GM19455 (cell line): ENCODE results near the gene RPUSD4.
"Not testable (repeated sequence)": the region's sequence is repeated elsewhere in the genome, so short reads cannot be mapped to it uniquely, and the experiment has no call there.

Experiments
- ATAC-seq: cut with Tn5 transposase; IDR thresholded peaks from one replicate; pipeline ENCODE4 v1.9.1; 2021; ENCODE audit not compliant: unreplicated experiment

The RPUSD4 gene

GRCh38 chr11:126211236-126212088, at the start of gene RPUSD4, which contains the start of gene FAM118B:
Gene RPUSD4 (minus strand): TSS chr11:126211650. CDS start chr11:126211638, 12 bp downstream.
Gene FAM118B (plus strand): TSS chr11:126211782. CDS start chr11:126235002, 23,220 bp downstream.
- ATAC-seq: peak; percentile 96

- ATAC-seq: no peak
Observed at GRCh38 chr11:126257764-126258163, 46.3 kb upstream of the RPUSD4 start.

GRCh38 chr11:126257144-126257543, 45.7 kb upstream of the RPUSD4 start:
- ATAC-seq: no peak

DNA sequence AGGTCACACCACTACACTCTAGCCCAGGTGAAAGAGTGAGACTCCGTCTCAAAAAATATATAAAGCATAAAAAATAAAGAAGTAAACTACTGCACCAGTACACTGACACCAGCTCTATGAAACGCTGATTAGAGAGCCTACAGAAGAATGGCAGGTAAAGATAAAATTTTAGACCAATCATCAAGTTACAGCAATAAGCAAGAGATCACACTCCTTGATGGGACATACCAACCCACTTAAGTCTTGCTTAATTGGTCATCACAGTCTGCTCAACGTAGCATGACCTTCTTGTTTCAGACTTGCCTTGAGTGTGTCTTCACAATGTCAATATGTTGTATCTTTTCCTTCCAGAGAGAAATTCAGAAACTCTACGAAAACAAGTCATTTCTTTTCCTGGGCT, 44.8 kb upstream of the RPUSD4 start:
- no peak for ATAC-seq

DNA sequence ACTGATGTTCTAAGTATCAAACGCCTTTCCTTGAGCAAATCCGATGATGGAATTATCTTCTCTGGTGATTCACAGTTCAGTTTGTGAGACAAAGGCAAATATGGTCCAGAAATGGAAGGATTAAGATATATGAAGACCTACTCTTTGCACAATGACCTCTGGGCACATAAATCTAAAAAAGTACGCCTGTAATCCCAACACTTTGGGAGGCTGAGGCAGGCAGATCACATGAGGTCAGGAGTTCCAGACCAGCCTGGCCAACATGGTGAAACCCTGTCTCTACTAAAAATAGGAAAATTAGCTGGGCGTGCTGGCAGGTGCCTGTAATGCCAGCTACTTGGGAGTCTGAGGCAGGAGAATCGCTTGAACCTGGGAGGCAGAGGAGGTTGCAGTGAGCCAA, 44.1 kb upstream of the RPUSD4 start:
- ATAC-seq: not testable (repeated sequence)

DNA sequence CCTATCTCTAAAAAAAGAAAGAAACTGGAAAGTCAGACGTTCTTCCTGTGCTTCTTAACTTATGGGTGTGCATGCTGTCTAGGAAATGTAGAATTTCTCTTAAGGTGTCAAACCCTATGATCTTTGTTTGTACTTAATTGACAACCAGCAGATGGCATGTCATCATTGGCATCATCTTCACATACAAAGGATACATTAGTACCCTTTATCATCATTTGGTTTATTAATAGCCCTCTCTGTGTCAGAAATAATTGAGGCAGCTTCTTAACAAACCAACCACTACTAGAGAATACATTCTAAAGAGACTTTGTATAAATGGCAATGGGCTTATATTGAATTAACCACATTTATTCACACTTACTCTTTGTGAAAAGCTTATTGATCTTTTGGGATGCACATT, 43.4 kb upstream of the RPUSD4 start:
- ATAC-seq: no peak

- no peak for ATAC-seq
Observed at GRCh38 chr11:126253265-126253664, 41.8 kb upstream of the RPUSD4 start.

GRCh38 chr11:126246636-126247035, 35.2 kb upstream of the RPUSD4 start:
- no peak for ATAC-seq

DNA sequence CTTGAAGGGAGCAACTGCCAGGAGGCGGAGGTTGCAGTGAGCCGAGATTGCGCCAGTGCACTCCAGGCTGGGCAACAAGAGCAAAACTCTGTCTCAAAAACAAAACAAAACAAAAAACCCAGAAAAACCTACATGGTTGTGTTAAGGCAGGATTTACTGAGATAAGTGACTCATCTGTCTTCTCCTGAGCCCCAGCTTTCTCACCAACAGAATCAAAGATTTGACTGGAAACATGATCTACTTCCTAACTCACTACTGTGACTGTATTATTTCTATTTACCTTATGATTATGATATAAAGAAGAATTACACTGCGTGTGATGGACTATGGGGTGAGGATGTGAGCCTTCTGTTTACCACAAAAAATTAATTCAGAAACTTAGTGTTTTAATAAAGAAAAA, 21.9 kb upstream of the RPUSD4 start:
- ATAC-seq: no peak

GRCh38 chr11:126232683-126233082, 21.2 kb upstream of the RPUSD4 start:
- ATAC-seq: no peak

GRCh38 chr11:126231725-126232459, 20.4 kb upstream of the RPUSD4 start:
- ATAC-seq: no peak

DNA sequence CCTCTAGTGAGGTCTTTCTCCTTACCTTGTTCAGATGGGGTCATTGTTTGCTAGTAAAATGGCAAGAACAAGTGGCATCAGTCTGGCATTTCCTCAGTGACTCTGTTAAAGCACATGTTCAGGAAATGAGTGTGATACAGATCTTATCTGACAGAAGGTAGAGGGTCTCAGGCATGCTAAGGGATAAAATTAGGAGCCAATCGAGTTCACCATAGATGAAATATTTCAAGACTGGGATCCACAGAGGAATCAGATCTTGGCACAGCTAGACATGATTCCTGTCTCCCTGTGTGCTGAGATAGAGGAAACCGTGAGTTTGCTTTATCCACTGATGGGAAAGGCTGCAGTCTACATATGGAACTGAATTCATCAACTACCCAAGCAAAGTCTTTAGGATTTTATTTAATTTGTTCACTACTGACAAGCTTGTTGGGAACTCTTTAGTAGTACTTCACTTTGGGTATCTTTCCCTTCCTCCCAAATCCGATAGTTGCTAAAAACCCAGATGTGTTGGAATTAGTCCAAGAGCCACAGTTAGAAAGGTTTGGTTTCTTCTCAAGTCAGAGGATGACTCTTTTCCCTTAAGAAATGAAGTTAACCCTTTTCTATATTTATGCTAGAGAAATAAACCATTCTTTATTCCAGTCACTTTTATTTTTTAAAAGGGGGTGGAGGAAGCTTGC, 18.5 kb upstream of the RPUSD4 start:
- no peak for ATAC-seq

DNA sequence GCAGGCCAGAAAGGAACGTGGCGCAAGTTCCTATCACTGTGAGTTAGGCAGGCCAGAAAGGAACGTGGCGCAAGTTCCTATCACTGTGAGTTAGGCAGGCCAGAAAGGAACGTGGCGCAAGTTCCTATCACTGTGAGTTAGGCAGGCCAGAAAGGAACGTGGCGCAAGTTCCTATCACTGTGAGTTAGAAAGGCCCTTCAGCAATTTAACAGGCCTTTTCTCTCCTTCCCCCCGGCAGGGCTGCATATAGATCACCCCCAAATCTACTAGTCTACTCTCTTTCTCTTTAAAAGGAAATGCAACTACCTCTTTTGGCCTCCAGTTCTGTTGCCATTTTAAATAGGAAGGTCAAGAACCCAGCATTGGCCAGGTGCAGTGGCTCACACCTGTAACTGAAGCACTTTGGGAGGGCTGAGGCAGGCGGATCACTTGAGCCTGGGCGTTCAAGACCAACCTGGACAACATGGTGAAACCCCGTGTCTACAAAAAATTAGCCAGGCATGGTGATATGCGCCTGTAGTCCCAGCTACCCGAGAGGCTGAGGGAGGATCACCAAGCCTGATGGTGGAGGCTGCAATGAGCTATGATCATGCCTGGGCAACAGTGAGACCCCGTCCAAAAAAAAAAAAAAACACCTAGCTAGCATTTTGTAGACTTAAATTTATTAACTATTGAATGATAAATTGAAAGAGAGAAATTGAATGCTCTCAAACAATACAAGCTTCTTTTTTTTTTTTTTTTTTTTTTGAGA, 15.1 kb upstream of the RPUSD4 start:
- no peak for ATAC-seq

- no peak for ATAC-seq
Observed at GRCh38 chr11:126225295-126225665, 13.8 kb upstream of the RPUSD4 start.

DNA sequence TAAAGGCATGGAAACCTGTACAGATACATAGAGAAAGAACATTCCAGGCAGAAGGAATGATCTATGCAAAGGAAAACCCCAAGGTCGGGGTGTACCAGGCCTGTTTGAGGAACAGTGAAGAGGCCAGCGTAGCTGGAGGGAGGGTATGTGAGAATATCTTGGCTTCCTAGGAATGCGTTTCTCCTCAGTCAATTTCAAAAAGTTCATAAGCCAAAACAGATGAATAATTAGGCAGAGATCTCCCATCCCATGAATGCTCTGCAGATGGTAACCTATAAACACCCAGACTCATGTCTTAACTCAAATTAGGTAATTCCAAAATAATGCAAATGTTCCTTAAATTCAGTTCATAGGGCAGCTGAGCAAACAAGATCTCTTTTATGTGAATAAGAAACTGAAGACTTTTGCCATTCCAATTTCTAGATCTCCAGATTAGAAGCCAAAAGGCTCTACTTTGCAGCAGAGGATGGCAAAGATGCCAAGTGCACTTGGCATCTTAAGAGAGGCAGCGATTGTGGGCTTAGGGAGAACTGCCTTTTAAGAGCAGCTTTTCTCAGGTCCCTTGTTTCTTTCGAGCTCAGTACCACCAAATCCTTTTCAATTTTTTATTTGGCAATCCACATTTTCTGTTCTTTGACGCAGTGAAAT, 13.3 kb upstream of the RPUSD4 start:
- ATAC-seq: no peak

- ATAC-seq: no peak
Observed at GRCh38 chr11:126219547-126219946, 8.1 kb upstream of the RPUSD4 start.

DNA sequence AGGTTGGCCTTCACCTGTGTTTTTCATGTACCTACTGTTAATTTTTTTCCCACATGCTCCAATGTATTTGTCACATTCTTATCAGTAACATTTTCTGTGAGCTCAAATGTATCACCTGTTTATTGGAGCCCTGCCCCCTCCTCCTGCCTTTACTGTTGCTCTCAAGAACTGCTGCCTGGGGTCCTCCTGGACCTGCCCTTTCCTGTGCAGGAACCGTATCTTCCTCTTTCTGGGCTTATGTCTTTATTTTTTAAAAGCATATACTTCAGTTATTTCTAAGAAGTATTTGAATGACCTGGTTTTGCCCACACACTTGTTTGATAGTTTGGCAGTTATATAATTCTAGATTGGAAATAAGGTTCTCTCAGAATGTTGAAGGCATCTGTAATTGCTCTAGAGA, 6.0 kb upstream of the RPUSD4 start:
- no peak for ATAC-seq

GRCh38 chr11:126216526-126217305, 5.3 kb upstream of the RPUSD4 start:
- no peak for ATAC-seq

DNA sequence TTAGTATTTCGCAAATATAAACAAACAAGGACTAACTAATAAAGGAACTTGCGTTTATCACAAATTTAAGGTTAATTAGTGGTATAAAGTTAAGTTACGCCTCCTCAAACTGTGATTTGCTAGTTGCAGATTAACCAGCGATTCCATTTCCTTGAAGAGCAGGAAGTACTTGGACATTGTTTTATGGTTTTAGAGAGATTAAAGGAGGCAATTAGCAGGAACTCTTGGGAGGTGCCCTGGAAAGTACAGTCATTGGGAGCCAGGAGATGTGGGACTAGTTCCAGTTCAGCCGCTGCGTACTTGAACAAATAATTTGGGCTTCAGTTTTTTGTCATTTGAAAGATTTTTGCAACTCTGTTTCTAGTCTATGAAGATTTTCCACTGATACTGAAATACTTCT, 3.4 kb upstream of the RPUSD4 start:
- no peak for ATAC-seq

- no peak for ATAC-seq
Observed at GRCh38 chr11:126214441-126214840, 3.0 kb upstream of the RPUSD4 start.
